Measurements from ENCODE around the gene ARHGAP6.

Gene ARHGAP6

GRCh38 chrX:11352296-11352741 is 313.4 kb downstream of the ARHGAP6 start:
- no peaks in the 10 kb centered on the region for H3K4me1 Mint-ChIP-seq (ENCODE audit: low read depth)

GRCh38 chrX:11351375-11352295 is 314.1 kb downstream of the ARHGAP6 start:
- Mint-ChIP-seq H3K36me3 (ENCODE audit: low read depth) (no peaks in the 10 kb centered on the region), H3K4me3 (no peak overlapping the region), H3K27ac (no peak overlapping the region), H3K4me1 (ENCODE audit: low read depth) (no peaks in the 10 kb centered on the region), H3K27me3 (no peaks in the 10 kb centered on the region), H3K9me3 (no peaks in the 10 kb centered on the region)

More at GRCh38 chrX:11352296-11352741, 313.4 kb downstream of the ARHGAP6 start:
- no peaks in the 10 kb centered on the region for H3K36me3 Mint-ChIP-seq (ENCODE audit: low read depth)
- H3K9me3 Mint-ChIP-seq = no peaks in the 10 kb centered on the region
- no peaks in the 10 kb centered on the region for H3K27me3 Mint-ChIP-seq
- H3K4me3 Mint-ChIP-seq = no peak overlapping the region
- H3K27ac Mint-ChIP-seq = no peak overlapping the region

- Mint-ChIP-seq H3K27me3 (no peaks in the 10 kb centered on the region), H3K4me3 (no peak overlapping the region), H3K27ac (no peak overlapping the region), H3K36me3 (ENCODE audit: low read depth) (no peaks in the 10 kb centered on the region), H3K9me3 (no peaks in the 10 kb centered on the region), H3K4me1 (ENCODE audit: low read depth) (no peaks in the 10 kb centered on the region)
Observed at GRCh38 chrX:11349661-11350337, 315.9 kb downstream of the ARHGAP6 start.

GRCh38 chrX:11349020-11349419 is 316.7 kb downstream of the ARHGAP6 start:
- Mint-ChIP-seq H3K36me3 (ENCODE audit: low read depth) (no peaks in the 10 kb centered on the region), H3K27ac (no peak overlapping the region), H3K4me1 (ENCODE audit: low read depth) (no peaks in the 10 kb centered on the region), H3K27me3 (no peaks in the 10 kb centered on the region), H3K9me3 (no peaks in the 10 kb centered on the region), H3K4me3 (no peak overlapping the region)

- H3K4me1 Mint-ChIP-seq (ENCODE audit: low read depth) = no peaks in the 10 kb centered on the region
- no peak overlapping the region for H3K4me3 Mint-ChIP-seq
- no peaks in the 10 kb centered on the region for H3K9me3 Mint-ChIP-seq
- H3K36me3 Mint-ChIP-seq (ENCODE audit: low read depth) = no peaks in the 10 kb centered on the region
- no peak overlapping the region for H3K27ac Mint-ChIP-seq
- no peaks in the 10 kb centered on the region for H3K27me3 Mint-ChIP-seq
Observed at GRCh38 chrX:11347300-11347699, 318.4 kb downstream of the ARHGAP6 start.

GRCh38 chrX:11346121-11346682 is 319.5 kb downstream of the ARHGAP6 start:
- Mint-ChIP-seq H3K27ac (no peak overlapping the region), H3K4me3 (no peak overlapping the region), H3K9me3 (no peaks in the 10 kb centered on the region), H3K36me3 (ENCODE audit: low read depth) (no peaks in the 10 kb centered on the region), H3K4me1 (ENCODE audit: low read depth) (no peaks in the 10 kb centered on the region), H3K27me3 (no peaks in the 10 kb centered on the region)

- Mint-ChIP-seq H3K4me1 (ENCODE audit: low read depth) (no peaks in the 10 kb centered on the region), H3K36me3 (ENCODE audit: low read depth) (no peaks in the 10 kb centered on the region), H3K27ac (no peak overlapping the region), H3K4me3 (no peak overlapping the region), H3K9me3 (no peaks in the 10 kb centered on the region), H3K27me3 (peaks cover 5% of the 10 kb centered on the region)
Observed at GRCh38 chrX:11342673-11343072, 323.0 kb downstream of the ARHGAP6 start.

- H3K27ac Mint-ChIP-seq = no peak overlapping the region
- no peaks in the 10 kb centered on the region for H3K36me3 Mint-ChIP-seq (ENCODE audit: low read depth)
- peaks cover 5% of the 10 kb centered on the region for H3K27me3 Mint-ChIP-seq
- no peaks in the 10 kb centered on the region for H3K9me3 Mint-ChIP-seq
- H3K4me1 Mint-ChIP-seq (ENCODE audit: low read depth) = no peaks in the 10 kb centered on the region
- no peak overlapping the region for H3K4me3 Mint-ChIP-seq
Observed at GRCh38 chrX:11341274-11342201, 324.2 kb downstream of the ARHGAP6 start.

GRCh38 chrX:11337292-11338009 is 328.3 kb downstream of the ARHGAP6 start:
- H3K4me1 Mint-ChIP-seq (ENCODE audit: low read depth) = no peaks in the 10 kb centered on the region
- H3K4me3 Mint-ChIP-seq = no peak overlapping the region
- no peak overlapping the region for H3K27ac Mint-ChIP-seq
- H3K27me3 Mint-ChIP-seq = peaks cover 5% of the 10 kb centered on the region
- no peaks in the 10 kb centered on the region for H3K9me3 Mint-ChIP-seq
- H3K36me3 Mint-ChIP-seq (ENCODE audit: low read depth) = no peaks in the 10 kb centered on the region

GRCh38 chrX:11336201-11336600 is 329.5 kb downstream of the ARHGAP6 start:
- no peaks in the 10 kb centered on the region for H3K4me1 Mint-ChIP-seq (ENCODE audit: low read depth)
- peaks cover 5% of the 10 kb centered on the region for H3K27me3 Mint-ChIP-seq
- H3K27ac Mint-ChIP-seq = no peak overlapping the region
- H3K4me3 Mint-ChIP-seq = no peak overlapping the region
- no peaks in the 10 kb centered on the region for H3K9me3 Mint-ChIP-seq
- H3K36me3 Mint-ChIP-seq (ENCODE audit: low read depth) = no peaks in the 10 kb centered on the region

- Mint-ChIP-seq H3K9me3 (no peaks in the 10 kb centered on the region), H3K4me3 (no peak overlapping the region), H3K36me3 (ENCODE audit: low read depth) (no peaks in the 10 kb centered on the region), H3K27ac (no peak overlapping the region), H3K4me1 (ENCODE audit: low read depth) (no peaks in the 10 kb centered on the region), H3K27me3 (no peaks in the 10 kb centered on the region)
Observed at GRCh38 chrX:11334165-11334564, 331.6 kb downstream of the ARHGAP6 start.

GRCh38 chrX:11331788-11332187 is 333.9 kb downstream of the ARHGAP6 start:
- H3K27ac Mint-ChIP-seq = no peak overlapping the region
- no peak overlapping the region for H3K4me3 Mint-ChIP-seq
- no peaks in the 10 kb centered on the region for H3K9me3 Mint-ChIP-seq
- H3K27me3 Mint-ChIP-seq = no peaks in the 10 kb centered on the region
- H3K4me1 Mint-ChIP-seq (ENCODE audit: low read depth) = no peaks in the 10 kb centered on the region
- H3K36me3 Mint-ChIP-seq (ENCODE audit: low read depth) = no peaks in the 10 kb centered on the region

GRCh38 chrX:11329021-11329420 is 336.7 kb downstream of the ARHGAP6 start:
- Mint-ChIP-seq H3K9me3 (no peaks in the 10 kb centered on the region), H3K4me1 (ENCODE audit: low read depth) (no peaks in the 10 kb centered on the region), H3K4me3 (no peak overlapping the region), H3K27me3 (no peaks in the 10 kb centered on the region), H3K36me3 (ENCODE audit: low read depth) (no peaks in the 10 kb centered on the region), H3K27ac (no peak overlapping the region)

GRCh38 chrX:11328134-11328533 is 337.6 kb downstream of the ARHGAP6 start:
- peaks cover 2% of the 10 kb centered on the region for H3K9me3 Mint-ChIP-seq
- H3K4me3 Mint-ChIP-seq = no peak overlapping the region
- H3K4me1 Mint-ChIP-seq (ENCODE audit: low read depth) = no peaks in the 10 kb centered on the region
- no peaks in the 10 kb centered on the region for H3K27me3 Mint-ChIP-seq
- H3K36me3 Mint-ChIP-seq (ENCODE audit: low read depth) = no peaks in the 10 kb centered on the region
- H3K27ac Mint-ChIP-seq = no peak overlapping the region

Measured in stimulated activated naive CD8-positive, alpha-beta T cell treated with anti-CD3 and anti-CD28 coated beads, Interleukin-15, Interleukin-2, amounts not matched to agents 100 ng/mL and 50 ng/mL, for 24 hours (primary cell).